CD14-positive monocyte (primary cell): ENCODE results near the gene ETDC. TPM values are rescaled to one million over a fixed set of nuclear protein-coding genes. Genes with fewer than 3 reads are reported as not detected.

ENCODE experiments used
- DNase-seq, 3 donors: peaks; one replicate each; pipeline ENCODE4 v3.0.0-alpha.2; 2011 to 2022
- H2AFZ ChIP-seq: 2 replicates; pipeline ENCODE4 v1.6.0; 2012; ENCODE audit warnings: mild to moderate bottlenecking, low read depth, low read length, inconsistent platforms; ENCODE audit not compliant: insufficient read depth, poor library complexity, severe bottlenecking
- H3K27ac ChIP-seq, 2 donors: 1 replicate in 1 of 2; 2 replicates in 1 of 2; pipeline ENCODE4 v1.5.1; 2012 to 2013; ENCODE audit warnings: low read length in 2 of 2, control low read depth in 1 of 2, inconsistent platforms in 1 of 2, low read depth in 1 of 2, mild to moderate bottlenecking in 1 of 2
- H3K27me3 ChIP-seq, 2 donors: one replicate each; pipeline versions ENCODE4 v1.6.0 to v1.6.1; 2011 to 2013; ENCODE audit warnings: low read length in 2 of 2; ENCODE audit not compliant: control insufficient read depth in 2 of 2, insufficient read depth in 2 of 2
- H3K36me3 ChIP-seq, 2 donors: replicated peaks in 1 of 2; 1 replicate in 1 of 2; 2 replicates in 1 of 2; pipeline versions ENCODE4 v1.5.1 to v1.6.1; 2012 to 2013; ENCODE audit warnings: low read length in 2 of 2, control low read depth in 1 of 2, inconsistent platforms in 1 of 2, mild to moderate bottlenecking in 1 of 2; ENCODE audit not compliant: insufficient read depth in 2 of 2, control insufficient read depth in 1 of 2
- H3K4me1 ChIP-seq, 2 donors: 1 replicate in 1 of 2; 2 replicates in 1 of 2; pipeline versions ENCODE4 v1.5.1 to v1.6.1; 2012 to 2013; ENCODE audit warnings: low read length in 2 of 2, control low read depth in 1 of 2, inconsistent platforms in 1 of 2, mild to moderate bottlenecking in 1 of 2, moderate library complexity in 1 of 2; ENCODE audit not compliant: insufficient read depth in 2 of 2, control insufficient read depth in 1 of 2
- H3K4me2 ChIP-seq: replicated peaks from 2 replicates; pipeline ENCODE3; 2012; ENCODE audit warnings: low read length, moderate library complexity, mild to moderate bottlenecking; ENCODE audit not compliant: poor library complexity, severe bottlenecking; ENCODE audit errors: extremely low read depth
- H3K4me3 ChIP-seq, 3 experiments: fragments of 200-600 bp in 1 of 3; sonication (generic) in 1 of 3; replicated peaks in 1 of 3; 1 replicate in 2 of 3; 2 replicates in 1 of 3; pipeline ENCODE4 v1.5.1; 2011 to 2013; ENCODE audit warnings: low read length in 3 of 3, mild to moderate bottlenecking in 3 of 3, control low read depth in 2 of 3, low read depth in 2 of 3, inconsistent platforms in 1 of 3, moderate library complexity in 1 of 3
- H3K79me2 ChIP-seq: 2 replicates; pipeline ENCODE4 v1.6.0; 2012; ENCODE audit warnings: mild to moderate bottlenecking, control low read depth, inconsistent platforms, low read length, moderate library complexity; ENCODE audit not compliant: insufficient read depth
- H3K9ac ChIP-seq: 2 replicates; pipeline ENCODE4 v1.6.0; 2017; ENCODE audit warnings: low read length, mild to moderate bottlenecking; ENCODE audit not compliant: insufficient read depth, poor library complexity, severe bottlenecking
- H3K9me3 ChIP-seq, 2 donors: replicated peaks in 1 of 2; 1 replicate in 1 of 2; 2 replicates in 1 of 2; pipeline versions ENCODE4 v1.5.1 to v1.6.1; 2012 to 2013; ENCODE audit warnings: low read length in 2 of 2, control low read depth in 1 of 2; ENCODE audit not compliant: control insufficient read depth in 1 of 2, insufficient read depth in 1 of 2
- H4K20me1 ChIP-seq: 2 replicates; pipeline ENCODE4 v1.6.0; 2012; ENCODE audit warnings: mild to moderate bottlenecking, low read length, control low read depth, moderate library complexity; ENCODE audit not compliant: insufficient read depth
- H3K27ac Mint-ChIP-seq, 7 donors: one replicate each; pipeline ENCODE4 v1.8.0; 2020; ENCODE audit warnings: mild to moderate bottlenecking in 7 of 7, mixed read lengths in 7 of 7, moderate library complexity in 6 of 7, inconsistent platforms in 2 of 7
- H3K27me3 Mint-ChIP-seq, 3 donors: one replicate each; pipeline ENCODE4 v1.8.0; 2021 to 2022; ENCODE audit warnings: low read depth in 3 of 3, mild to moderate bottlenecking in 3 of 3, mixed read lengths in 3 of 3, moderate library complexity in 3 of 3, inconsistent platforms in 1 of 3
- H3K36me3 Mint-ChIP-seq, 2 donors: one replicate each; pipeline ENCODE4 v1.8.0; 2020; ENCODE audit warnings: mixed read lengths in 2 of 2, inconsistent platforms in 1 of 2, mild to moderate bottlenecking in 1 of 2
- H3K4me1 Mint-ChIP-seq: one replicate; pipeline ENCODE4 v1.8.0; 2020; ENCODE audit warnings: mild to moderate bottlenecking, mixed read lengths
- H3K4me3 Mint-ChIP-seq, 2 donors: one replicate each; pipeline ENCODE4 v1.8.0; 2020; ENCODE audit warnings: mild to moderate bottlenecking in 2 of 2, mixed read lengths in 2 of 2, moderate library complexity in 1 of 2
- H3K9me3 Mint-ChIP-seq, 7 donors: one replicate each; pipeline ENCODE4 v1.8.0; 2020 to 2022; ENCODE audit warnings: mixed read lengths in 7 of 7, mild to moderate bottlenecking in 6 of 7, moderate library complexity in 6 of 7, inconsistent platforms in 2 of 7
- CTCF ChIP-seq: fragments of 200-600 bp; IDR thresholded peaks from one replicate; pipeline ENCODE4 v1.8.0; 2022; ENCODE audit warnings: antibody characterized with exemption, mild to moderate bottlenecking
- WGBS: methylation state at CpG from one replicate; pipeline ENCODE4 v1.1.5; 2013; ENCODE audit warnings: missing lambda C conversion rate; ENCODE audit not compliant: insufficient coverage; 5-methylcytosine and 5-hydroxymethylcytosine counted together
- intact Hi-C, 2 donors: fragments of 100-400 bp; cut with micrococcal nuclease; formaldehyde crosslinking; loops; one replicate each; pipeline versions ENCODE4 v1.15.0 to v1.15.1; 2023
- polyA plus RNA-seq, 3 donors: library from polyadenylated mRNA; depleted of rRNA in 1 of 3; unstranded in 2 of 3; stranded (reverse) in 1 of 3; fragments of 300-500 nt in 2 of 3; fragments of >200 nt in 1 of 3; fragmentation: Illumina TruSeq in 2 of 3; gene quantifications; 1 replicate in 2 of 3; 2 replicates in 1 of 3; pipeline ENCODE4 v1.2.3, GENCODE V29; 2012 to 2021

The ETDC gene
- polyA plus RNA-seq, 3 donors = not detected

DNA sequence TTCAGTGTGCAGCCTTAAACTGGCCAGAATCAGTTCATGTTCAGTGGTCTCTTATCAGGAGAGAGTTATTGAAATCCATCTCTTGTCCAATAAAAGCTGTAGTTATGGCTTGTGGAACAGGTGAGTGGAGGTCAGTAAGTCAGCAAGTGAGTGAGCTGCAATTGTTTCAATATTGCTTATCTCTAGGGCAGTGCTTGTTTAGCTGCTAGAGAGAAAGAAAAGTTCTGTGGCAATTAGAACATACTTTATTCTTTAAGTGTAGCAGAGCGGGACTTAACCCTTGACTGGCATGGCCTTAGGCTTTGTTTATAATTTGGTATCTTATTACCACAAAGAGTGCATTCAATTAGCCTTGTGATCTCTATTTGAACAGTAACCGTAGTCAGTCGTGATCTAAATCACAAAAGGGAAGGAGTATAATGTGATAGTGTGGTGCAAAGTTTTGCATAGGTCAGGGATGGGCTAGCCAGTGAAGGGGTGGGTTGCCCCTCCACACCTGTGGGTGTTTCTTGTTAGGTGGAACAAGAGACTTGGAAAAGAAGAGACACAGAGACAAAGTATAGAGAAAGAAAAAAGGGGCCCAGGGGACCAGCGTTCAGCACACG is 6.9 kb upstream of the ETDC start:
- Histone ChIP-seq H3K4me1 (peaks cover 0 to 1% of the 10 kb centered on the region in 2 donors), H3K9me3 (no peaks in the 10 kb centered on the region), H3K9ac (no peak overlapping the region), H3K79me2 (no peaks in the 10 kb centered on the region), H4K20me1 (no peaks in the 10 kb centered on the region), H3K4me3 (no peak overlapping the region), H2AFZ (no peak overlapping the region), H3K36me3 (no peaks in the 10 kb centered on the region), H3K4me2 (no peak overlapping the region), H3K27me3 (no peaks in the 10 kb centered on the region), H3K27ac (no peak overlapping the region)
- peaks cover 4% of the 10 kb centered on the region for H3K4me1 Mint-ChIP-seq
- intact Hi-C loops = no loop called here
- DNase-seq = no peak
- H3K4me3 Mint-ChIP-seq = no peak overlapping the region
- no CpG with 5 or more reads among the region's 5 CpGs for WGBS
- H3K27me3 Mint-ChIP-seq = peaks cover 0 to 1% (median 0%) of the 10 kb centered on the region in 3 donors
- no peak overlapping the region for H3K27ac Mint-ChIP-seq
- TF ChIP-seq CTCF = no peak
- no peaks in the 10 kb centered on the region for H3K36me3 Mint-ChIP-seq
- H3K9me3 Mint-ChIP-seq = no peaks in the 10 kb centered on the region

GRCh38 chrX:135304741-135305140 is 4.5 kb upstream of the ETDC start:
- H2AFZ ChIP-seq = no peak overlapping the region
- no peaks in the 10 kb centered on the region for H3K27me3 ChIP-seq
- no peak overlapping the region for H3K4me3 ChIP-seq
- TF ChIP-seq CTCF = no peak
- H3K9me3 ChIP-seq = no peaks in the 10 kb centered on the region
- intact Hi-C loops = no loop called here
- H3K36me3 ChIP-seq = no peaks in the 10 kb centered on the region
- DNase-seq = no peak
- Mint-ChIP-seq H3K4me1 (peaks cover 15% of the 10 kb centered on the region), H3K36me3 (no peaks in the 10 kb centered on the region), H3K27ac (no peak overlapping the region), H3K4me3 (no peak overlapping the region), H3K9me3 (no peaks in the 10 kb centered on the region), H3K27me3 (peaks cover 0 to 1% (median 0%) of the 10 kb centered on the region in 3 donors)
- H3K4me1 ChIP-seq = peaks cover 0 to 3% of the 10 kb centered on the region in 2 donors
- H4K20me1 ChIP-seq = no peaks in the 10 kb centered on the region
- H3K79me2 ChIP-seq = no peaks in the 10 kb centered on the region
- H3K4me2 ChIP-seq = no peak overlapping the region
- H3K9ac ChIP-seq = no peak overlapping the region
- WGBS = no CpG with 5 or more reads among the region's 2 CpGs
- H3K27ac ChIP-seq = no peak overlapping the region
